ENCODE measurements around the gene ZBTB33.

GRCh38 chrX:120271218-120271617 is 20.6 kb downstream of the ZBTB33 start:
- TF ChIP-seq CTCF (IDR thresholded peaks at IDR 0.05; ENCODE audit: borderline replicate concordance, extremely low read depth, low read length, poor library complexity, severe bottlenecking) (no peak), EZH2 (IDR thresholded peaks at IDR 0.05; ENCODE audit: borderline replicate concordance, low read depth, low read length, severe bottlenecking) (no peak)
